ENCODE measurements around the gene DEAF1.

Gene DEAF1

GRCh38 chr11:720017-720641, 25.1 kb upstream of the DEAF1 start:
- Histone ChIP-seq H4K20me1 (ENCODE audit: insufficient read depth, low read length, poor library complexity, severe bottlenecking) (no peaks in the 10 kb centered on the region), H2AFZ (ENCODE audit: low read length) (no peak overlapping the region), H3K9me3 (ENCODE audit: insufficient read depth, low read depth, low read length) (no peaks in the 10 kb centered on the region), H3K9ac (ENCODE audit: low read depth, low read length, poor library complexity, severe bottlenecking) (no peak overlapping the region), H3F3A (ENCODE audit: low read depth) (no peaks in the 10 kb centered on the region), H3K4me3 (ENCODE audit: low read length, poor library complexity, severe bottlenecking) (no peak overlapping the region), H3K36me3 (ENCODE audit: insufficient read depth, low read length) (no peaks in the 10 kb centered on the region), H3K4me1 (ENCODE audit: insufficient read depth, low read length, poor library complexity, severe bottlenecking) (peaks cover 3% of the 10 kb centered on the region), H3K9me2 (replicated peaks; ENCODE audit: low read depth, low read length) (no peaks in the 10 kb centered on the region), H3K4me2 (ENCODE audit: low read depth, low read length, poor library complexity, severe bottlenecking) (no peak overlapping the region), H3K27me3 (ENCODE audit: insufficient read depth, low read length, poor library complexity, severe bottlenecking) (no peaks in the 10 kb centered on the region), H3K79me2 (ENCODE audit: insufficient read depth, low read length) (no peaks in the 10 kb centered on the region)
- no peak for TF ChIP-seq CTCF (conservative IDR thresholded peaks at IDR 0.05; ENCODE audit: low read length)
- no peak for TF ChIP-seq EZH2phosphoT487 (IDR thresholded peaks at IDR 0.05; ENCODE audit: borderline replicate concordance)

- H4K20me1 ChIP-seq (ENCODE audit: insufficient read depth, low read length, poor library complexity, severe bottlenecking) = no peaks in the 10 kb centered on the region
- no peaks in the 10 kb centered on the region for H3F3A ChIP-seq (ENCODE audit: low read depth)
- H2AFZ ChIP-seq (ENCODE audit: low read length) = no peak overlapping the region
- no peak overlapping the region for H3K4me3 ChIP-seq (ENCODE audit: low read length, poor library complexity, severe bottlenecking)
- H3K79me2 ChIP-seq (ENCODE audit: insufficient read depth, low read length) = no peaks in the 10 kb centered on the region
- no peaks in the 10 kb centered on the region for H3K27me3 ChIP-seq (ENCODE audit: insufficient read depth, low read length, poor library complexity, severe bottlenecking)
- no peaks in the 10 kb centered on the region for H3K9me3 ChIP-seq (ENCODE audit: insufficient read depth, low read depth, low read length)
- no peak for TF ChIP-seq EZH2phosphoT487 (IDR thresholded peaks at IDR 0.05; ENCODE audit: borderline replicate concordance)
- no peak for TF ChIP-seq CTCF (conservative IDR thresholded peaks at IDR 0.05; ENCODE audit: low read length)
- H3K9ac ChIP-seq (ENCODE audit: low read depth, low read length, poor library complexity, severe bottlenecking) = no peak overlapping the region
- H3K4me2 ChIP-seq (ENCODE audit: low read depth, low read length, poor library complexity, severe bottlenecking) = no peak overlapping the region
- H3K36me3 ChIP-seq (ENCODE audit: insufficient read depth, low read length) = no peaks in the 10 kb centered on the region
- H3K9me2 ChIP-seq (replicated peaks; ENCODE audit: low read depth, low read length) = no peaks in the 10 kb centered on the region
- H3K4me1 ChIP-seq (ENCODE audit: insufficient read depth, low read length, poor library complexity, severe bottlenecking) = peaks cover 3% of the 10 kb centered on the region
Measured at GRCh38 chr11:719214-720016, 24.4 kb upstream of the DEAF1 start.

- Histone ChIP-seq H3K4me3 (ENCODE audit: low read length, poor library complexity, severe bottlenecking) (no peak overlapping the region), H3K9me3 (ENCODE audit: insufficient read depth, low read depth, low read length) (no peaks in the 10 kb centered on the region), H3K36me3 (ENCODE audit: insufficient read depth, low read length) (no peaks in the 10 kb centered on the region), H3K4me1 (ENCODE audit: insufficient read depth, low read length, poor library complexity, severe bottlenecking) (no peaks in the 10 kb centered on the region), H3K27me3 (ENCODE audit: insufficient read depth, low read length, poor library complexity, severe bottlenecking) (no peaks in the 10 kb centered on the region), H3K9ac (ENCODE audit: low read depth, low read length, poor library complexity, severe bottlenecking) (no peak overlapping the region), H4K20me1 (ENCODE audit: insufficient read depth, low read length, poor library complexity, severe bottlenecking) (no peaks in the 10 kb centered on the region), H3F3A (ENCODE audit: low read depth) (no peaks in the 10 kb centered on the region), H3K4me2 (ENCODE audit: low read depth, low read length, poor library complexity, severe bottlenecking) (no peak overlapping the region), H3K79me2 (ENCODE audit: insufficient read depth, low read length) (no peaks in the 10 kb centered on the region), H2AFZ (ENCODE audit: low read length) (no peak overlapping the region), H3K9me2 (replicated peaks; ENCODE audit: low read depth, low read length) (no peaks in the 10 kb centered on the region)
- TF ChIP-seq EZH2phosphoT487 (IDR thresholded peaks at IDR 0.05; ENCODE audit: borderline replicate concordance) = no peak
- TF ChIP-seq CTCF (conservative IDR thresholded peaks at IDR 0.05; ENCODE audit: low read length) = no peak
Measured at GRCh38 chr11:714436-714835, 19.4 kb upstream of the DEAF1 start.
